Measurements from ENCODE around the gene ATP6V1C2. TPM values are rescaled to one million over a fixed set of nuclear protein-coding genes. Genes with fewer than 3 reads are reported as not detected.

ATP6V1C2 gene
- total and polyA plus RNA-seq, 2 donors from 2014 or later = 4.2 to 38.0 TPM

- H3K4me1 ChIP-seq (ENCODE audit: control insufficient read depth in 2 of 3, insufficient read depth in 2 of 3, low read depth in 1 of 3, low read length in 3 of 3) = peaks cover 0 to 4% (median 0%) of the 10 kb centered on the region in 3 donors
- H3K4me3 ChIP-seq (ENCODE audit: low read length in 3 of 3) = no peak overlapping the region
- no peaks in the 10 kb centered on the region for H3K9me3 ChIP-seq (ENCODE audit: control insufficient read depth in 2 of 3, insufficient read depth in 1 of 3, low read length in 3 of 3)
- no peaks in the 10 kb centered on the region for H3K36me3 ChIP-seq (ENCODE audit: control insufficient read depth in 2 of 3, insufficient read depth in 3 of 3, low read length in 3 of 3)
- TF ChIP-seq, protein P1, sequence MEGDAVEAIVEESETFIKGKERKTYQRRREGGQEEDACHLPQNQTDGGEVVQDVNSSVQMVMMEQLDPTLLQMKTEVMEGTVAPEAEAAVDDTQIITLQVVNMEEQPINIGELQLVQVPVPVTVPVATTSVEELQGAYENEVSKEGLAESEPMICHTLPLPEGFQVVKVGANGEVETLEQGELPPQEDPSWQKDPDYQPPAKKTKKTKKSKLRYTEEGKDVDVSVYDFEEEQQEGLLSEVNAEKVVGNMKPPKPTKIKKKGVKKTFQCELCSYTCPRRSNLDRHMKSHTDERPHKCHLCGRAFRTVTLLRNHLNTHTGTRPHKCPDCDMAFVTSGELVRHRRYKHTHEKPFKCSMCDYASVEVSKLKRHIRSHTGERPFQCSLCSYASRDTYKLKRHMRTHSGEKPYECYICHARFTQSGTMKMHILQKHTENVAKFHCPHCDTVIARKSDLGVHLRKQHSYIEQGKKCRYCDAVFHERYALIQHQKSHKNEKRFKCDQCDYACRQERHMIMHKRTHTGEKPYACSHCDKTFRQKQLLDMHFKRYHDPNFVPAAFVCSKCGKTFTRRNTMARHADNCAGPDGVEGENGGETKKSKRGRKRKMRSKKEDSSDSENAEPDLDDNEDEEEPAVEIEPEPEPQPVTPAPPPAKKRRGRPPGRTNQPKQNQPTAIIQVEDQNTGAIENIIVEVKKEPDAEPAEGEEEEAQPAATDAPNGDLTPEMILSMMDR (IDR thresholded peaks at IDR 0.05; ENCODE audit: borderline replicate concordance, extremely low read depth, insufficient read depth) = no peak
- H3K9ac ChIP-seq (ENCODE audit: low read length in 3 of 3) = no peak overlapping the region
- DNase-seq (peak in 1 of 5 donors; percentile 76), FAIRE-seq (no peak)
- H3K27me3 ChIP-seq (ENCODE audit: control insufficient read depth, insufficient read depth, low read length) = peaks cover 2% of the 10 kb centered on the region
- intact Hi-C loops (cut with DNase I) = loop anchor here (5.0 kb wide), 1 partner anchor 289 kb away; no protein-coding TSS in a partner anchor
- H3K27ac ChIP-seq (ENCODE audit: low read depth in 2 of 2, low read length in 2 of 2) = no peak overlapping the region
Observed at GRCh38 chr2:10833021-10833420, 111.6 kb downstream of the ATP6V1C2 start.

GRCh38 chr2:10834068-10834655, 112.7 kb downstream of the ATP6V1C2 start:
- FAIRE-seq (no peak), DNase-seq (no peak)
- H3K4me3 ChIP-seq (ENCODE audit: low read length in 3 of 3) = no peak overlapping the region
- H3K36me3 ChIP-seq (ENCODE audit: control insufficient read depth in 2 of 3, insufficient read depth in 3 of 3, low read length in 3 of 3) = no peaks in the 10 kb centered on the region
- TF ChIP-seq, protein P1 (IDR thresholded peaks at IDR 0.05; ENCODE audit: borderline replicate concordance, extremely low read depth, insufficient read depth) = no peak
- no peaks in the 10 kb centered on the region for H3K9me3 ChIP-seq (ENCODE audit: control insufficient read depth in 2 of 3, insufficient read depth in 1 of 3, low read length in 3 of 3)
- peaks cover 0 to 4% (median 0%) of the 10 kb centered on the region in 3 donors for H3K4me1 ChIP-seq (ENCODE audit: control insufficient read depth in 2 of 3, insufficient read depth in 2 of 3, low read depth in 1 of 3, low read length in 3 of 3)
- H3K27me3 ChIP-seq (ENCODE audit: control insufficient read depth, insufficient read depth, low read length) = peaks cover 2% of the 10 kb centered on the region
- intact Hi-C loops (cut with DNase I) = loop anchor here (5.0 kb wide), 1 partner anchor 288 kb away; no protein-coding TSS in a partner anchor
- H3K9ac ChIP-seq (ENCODE audit: low read length in 3 of 3) = no peak overlapping the region
- H3K27ac ChIP-seq (ENCODE audit: low read depth in 2 of 2, low read length in 2 of 2) = no peak overlapping the region

Other genes starting within 250 kb of the ATP6V1C2 start
- 24.6 TPM for gene NOL10, start 31.7 kb upstream of the ATP6V1C2 start, total RNA-seq
- 16.8 TPM for gene NOL10, start 31.7 kb upstream of the ATP6V1C2 start, polyA plus RNA-seq (ENCODE audit: insufficient read depth, low read depth, low replicate concordance)
- 225 TPM for gene PDIA6, start 91.2 kb downstream of the ATP6V1C2 start, total RNA-seq
- gene PDIA6, start 91.2 kb downstream of the ATP6V1C2 start, polyA plus RNA-seq (ENCODE audit: insufficient read depth, low read depth, low replicate concordance) = 190 TPM
- gene KCNF1, start 190.3 kb downstream of the ATP6V1C2 start, total RNA-seq = 0.63 TPM
- gene KCNF1, start 190.3 kb downstream of the ATP6V1C2 start, polyA plus RNA-seq (ENCODE audit: insufficient read depth, low read depth, low replicate concordance) = 0.67 TPM

All from kidney (tissue), 14 donors.